Calu3 (cell line): ENCODE results near the gene FLII. TPM values are rescaled to one million over a fixed set of nuclear protein-coding genes. Genes with fewer than 3 reads are reported as not detected.

Source experiments
- BruUV-seq: library from RNA; stranded (reverse); fragments of 400-500 nt; replicated peaks from 2 replicates; lab custom pipeline; 2021; lab: Mats Ljungman, UMichigan
- CTCF ChIA-PET: fragments of 300-600 bp; sonication (Branson Sonifier 250); formaldehyde crosslinking; loops from one replicate; lab custom pipeline; 2022; ENCODE audit warnings: antibody characterized with exemption; lab: Charles Lee
- DNase-seq: peaks from one replicate; pipeline ENCODE4 v3.0.0; 2022
- H3K27ac Mint-ChIP-seq: one replicate; pipeline ENCODE4 v1.8.0; 2022; ENCODE audit warnings: mixed read lengths; ENCODE audit not compliant: unreplicated experiment
- H3K27me3 Mint-ChIP-seq: one replicate; pipeline ENCODE4 v1.8.0; 2022; ENCODE audit warnings: mixed read lengths; ENCODE audit not compliant: unreplicated experiment
- H3K36me3 Mint-ChIP-seq: one replicate; pipeline ENCODE4 v1.8.0; 2022; ENCODE audit warnings: mild to moderate bottlenecking, moderate library complexity, mixed read lengths; ENCODE audit not compliant: insufficient read depth, unreplicated experiment
- H3K4me1 Mint-ChIP-seq: one replicate; pipeline ENCODE4 v1.8.0; 2022; ENCODE audit warnings: mild to moderate bottlenecking, low read depth, mixed read lengths; ENCODE audit not compliant: unreplicated experiment
- H3K4me3 Mint-ChIP-seq: one replicate; pipeline ENCODE4 v1.8.0; 2022; ENCODE audit warnings: mild to moderate bottlenecking, low read depth, moderate library complexity, mixed read lengths; ENCODE audit not compliant: unreplicated experiment
- H3K9me3 Mint-ChIP-seq: one replicate; pipeline ENCODE4 v1.8.0; 2022; ENCODE audit warnings: low read depth, mixed read lengths; ENCODE audit not compliant: unreplicated experiment
- CTCF ChIP-seq: fragments of 200-600 bp; IDR thresholded peaks from one replicate; pipeline ENCODE4 v1.8.0; 2022; ENCODE audit warnings: antibody characterized with exemption; ENCODE audit not compliant: unreplicated experiment
- intact Hi-C: fragments of 100-400 bp; cut with micrococcal nuclease; formaldehyde crosslinking; loops from one replicate; pipeline ENCODE4 v1.10.0; 2022; ENCODE audit not compliant: unreplicated experiment
- total RNA-seq: library from RNA; stranded (reverse); gene quantifications from 2 replicates; pipeline ENCODE4 v1.2.3, GENCODE V29; 2022

The FLII gene
- total RNA-seq, 1 experiment from 2014 or later = 298 TPM

GRCh38 chr17:18280249-18280648, 21.7 kb upstream of the FLII start:
- H3K27me3 Mint-ChIP-seq = no peaks in the 10 kb centered on the region
- H3K4me1 Mint-ChIP-seq = no peaks in the 10 kb centered on the region
- H3K9me3 Mint-ChIP-seq = no peaks in the 10 kb centered on the region
- peaks cover 38% of the 10 kb centered on the region for H3K36me3 Mint-ChIP-seq
- BruUV-seq = no TSS peak
- H3K27ac Mint-ChIP-seq = no peak overlapping the region
- no peak overlapping the region for H3K4me3 Mint-ChIP-seq
- no peak for DNase-seq
- intact Hi-C loops = no loop called here
- no peak for TF ChIP-seq CTCF
- CTCF ChIA-PET = no interaction called here

GRCh38 chr17:18278867-18279266, 20.3 kb upstream of the FLII start:
- no peaks in the 10 kb centered on the region for H3K4me1 Mint-ChIP-seq
- no TSS peak for BruUV-seq
- TF ChIP-seq CTCF = no peak
- peaks cover 38% of the 10 kb centered on the region for H3K36me3 Mint-ChIP-seq
- H3K9me3 Mint-ChIP-seq = no peaks in the 10 kb centered on the region
- CTCF ChIA-PET = no interaction called here
- no peak overlapping the region for H3K4me3 Mint-ChIP-seq
- no peak for DNase-seq
- intact Hi-C loops = no loop called here
- no peak overlapping the region for H3K27ac Mint-ChIP-seq
- H3K27me3 Mint-ChIP-seq = no peaks in the 10 kb centered on the region

GRCh38 chr17:18277076-18277475, 18.5 kb upstream of the FLII start:
- no peak for TF ChIP-seq CTCF
- CTCF ChIA-PET = no interaction called here
- peaks cover 29% of the 10 kb centered on the region for H3K36me3 Mint-ChIP-seq

GRCh38 chr17:18270046-18270931, 11.8 kb upstream of the FLII start:
- no peak for DNase-seq
- intact Hi-C loops = no loop called here
- Mint-ChIP-seq H3K36me3 (peaks cover 23% of the 10 kb centered on the region), H3K27me3 (no peaks in the 10 kb centered on the region), H3K9me3 (no peaks in the 10 kb centered on the region), H3K4me1 (no peaks in the 10 kb centered on the region), H3K4me3 (no peak overlapping the region), H3K27ac (no peak overlapping the region)
- BruUV-seq = no TSS peak
- CTCF ChIA-PET = interaction anchor here (0.6 kb wide), 1 partner anchor 8 kb away, joined by 7 read pairs; no protein-coding TSS in a partner anchor
- TF ChIP-seq CTCF = no peak

More at GRCh38 chr17:18277076-18277475, 18.5 kb upstream of the FLII start:
- BruUV-seq = no TSS peak
- DNase-seq = no peak
- Mint-ChIP-seq H3K27me3 (no peaks in the 10 kb centered on the region), H3K4me1 (no peaks in the 10 kb centered on the region), H3K4me3 (no peak overlapping the region), H3K27ac (no peak overlapping the region), H3K9me3 (no peaks in the 10 kb centered on the region)
- intact Hi-C loops = no loop called here
